Measurements from ENCODE around the gene SUMO3.

Gene SUMO3

DNA sequence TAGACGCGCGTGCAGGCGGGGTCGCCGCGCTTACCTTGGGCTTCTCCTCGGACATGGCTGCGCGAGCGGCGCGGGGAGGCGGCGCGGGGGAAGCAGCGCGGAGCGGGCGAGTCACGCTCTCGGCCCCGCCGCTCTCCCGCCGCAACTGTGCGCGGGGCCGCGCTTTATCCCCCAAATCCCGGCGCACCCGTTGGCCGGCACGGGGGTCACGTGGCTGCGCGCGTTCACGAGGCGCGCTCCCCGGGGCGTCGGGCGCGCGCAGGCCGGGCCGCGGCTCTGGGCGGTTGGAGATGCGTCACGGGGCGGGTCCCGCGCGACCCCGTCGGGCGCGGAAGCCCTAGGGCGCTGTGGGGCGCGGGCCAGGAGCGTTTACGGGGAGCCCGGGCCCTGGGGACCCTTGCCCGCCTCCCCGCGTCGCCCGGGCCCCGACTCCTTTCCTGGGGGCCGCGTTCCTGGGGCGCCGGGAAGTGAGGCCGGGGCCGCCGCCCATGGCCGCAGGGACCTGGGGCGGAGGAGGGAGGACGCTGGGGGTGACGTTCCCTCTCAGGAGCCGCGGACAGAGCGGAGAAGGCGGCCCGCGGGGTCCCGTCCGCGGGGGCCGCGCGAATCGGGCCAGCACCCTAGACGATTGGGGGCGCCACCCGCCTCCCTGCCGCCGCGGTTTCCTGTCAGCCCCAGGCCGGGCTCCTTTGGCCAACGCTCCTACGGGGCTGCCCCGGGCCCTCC lies at the start of gene SUMO3:
Gene SUMO3 (minus strand): TSS at position 149 of the 726 bp plus-strand sequence. CDS start 94 bp downstream, at position 55.
- Mint-ChIP-seq H3K9me3 (peaks cover 17% of the 10 kb centered on the region), H3K4me3 (peak within 1 kb of the TSS; percentile 74), H3K4me1 (ENCODE audit: low read depth) (peaks cover 16% of the 10 kb centered on the region), H3K27me3 (peaks cover 7% of the 10 kb centered on the region), H3K36me3 (ENCODE audit: low read depth) (peaks cover 4% of the 10 kb centered on the region), H3K27ac (no peak within 1 kb of the TSS)

DNA sequence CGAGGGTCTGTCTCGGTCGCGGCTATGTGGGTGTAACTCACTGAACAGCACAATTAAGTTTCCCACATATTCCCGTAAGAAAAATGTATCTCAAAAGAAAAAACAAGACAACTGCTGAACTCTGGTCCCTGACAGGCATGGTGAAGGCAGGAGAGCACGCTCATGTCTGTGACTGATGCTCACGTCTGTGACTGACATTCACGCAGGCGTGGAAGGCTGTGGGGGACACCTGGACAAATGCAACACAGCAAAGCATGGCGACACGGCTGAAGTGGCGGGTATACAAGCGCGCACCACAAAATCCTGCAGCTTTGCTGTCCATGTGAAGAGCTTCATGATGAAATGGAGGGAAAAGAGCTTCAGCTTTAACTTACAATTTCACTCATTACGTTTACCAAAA lies 49.6 kb upstream of the SUMO3 start:
- Mint-ChIP-seq H3K4me3 (no peak overlapping the region), H3K27me3 (no peaks in the 10 kb centered on the region), H3K9me3 (no peaks in the 10 kb centered on the region), H3K36me3 (ENCODE audit: low read depth) (peaks cover 20% of the 10 kb centered on the region), H3K4me1 (ENCODE audit: low read depth) (peaks cover 82% of the 10 kb centered on the region), H3K27ac (peak overlapping the region; percentile 93)

GRCh38 chr21:44866780-44867179 lies 48.9 kb upstream of the SUMO3 start:
- peak overlapping the region; percentile 90 for H3K27ac Mint-ChIP-seq
- H3K9me3 Mint-ChIP-seq: no peaks in the 10 kb centered on the region
- H3K27me3 Mint-ChIP-seq: no peaks in the 10 kb centered on the region
- H3K4me3 Mint-ChIP-seq: peak overlapping the region; percentile 22
- peaks cover 23% of the 10 kb centered on the region for H3K36me3 Mint-ChIP-seq (ENCODE audit: low read depth)
- peaks cover 78% of the 10 kb centered on the region for H3K4me1 Mint-ChIP-seq (ENCODE audit: low read depth)

DNA sequence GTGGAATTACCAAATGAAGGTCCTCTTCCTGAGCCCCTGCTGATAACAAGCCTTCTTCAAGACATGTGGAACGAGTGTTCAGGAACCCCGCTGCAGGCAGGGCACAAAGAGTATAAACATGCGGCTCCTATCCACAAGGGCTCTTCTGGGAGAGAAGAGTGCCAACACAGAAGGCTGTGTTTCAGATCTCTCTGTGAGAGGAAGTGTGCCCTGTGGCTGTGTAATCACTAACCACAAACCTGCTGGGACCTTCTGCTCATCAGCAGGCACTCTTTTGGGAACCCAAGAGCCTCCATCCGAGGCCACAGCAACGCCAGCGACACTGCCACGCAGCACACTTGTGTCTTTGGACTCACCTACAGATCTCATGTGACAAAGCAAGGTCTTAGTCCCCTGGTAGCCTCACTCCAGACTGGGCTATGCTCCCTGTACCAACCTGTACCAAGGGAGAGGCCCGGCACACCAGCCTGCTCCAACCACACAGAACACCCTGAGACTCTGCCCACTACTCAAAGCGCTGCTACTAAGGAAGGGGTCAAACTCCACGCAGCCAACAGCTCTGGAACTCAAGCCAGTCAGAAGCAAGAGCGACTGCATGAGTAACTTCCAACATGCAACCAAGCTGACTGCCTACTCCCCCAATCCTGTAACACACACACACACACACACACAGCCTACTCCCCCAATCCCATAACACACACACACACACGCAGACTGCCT lies 47.9 kb upstream of the SUMO3 start:
- Mint-ChIP-seq H3K27me3 (no peaks in the 10 kb centered on the region), H3K27ac (peak overlapping the region; percentile 90), H3K4me3 (peak overlapping the region; percentile 64), H3K36me3 (ENCODE audit: low read depth) (peaks cover 30% of the 10 kb centered on the region), H3K9me3 (no peaks in the 10 kb centered on the region), H3K4me1 (ENCODE audit: low read depth) (peaks cover 73% of the 10 kb centered on the region)

DNA sequence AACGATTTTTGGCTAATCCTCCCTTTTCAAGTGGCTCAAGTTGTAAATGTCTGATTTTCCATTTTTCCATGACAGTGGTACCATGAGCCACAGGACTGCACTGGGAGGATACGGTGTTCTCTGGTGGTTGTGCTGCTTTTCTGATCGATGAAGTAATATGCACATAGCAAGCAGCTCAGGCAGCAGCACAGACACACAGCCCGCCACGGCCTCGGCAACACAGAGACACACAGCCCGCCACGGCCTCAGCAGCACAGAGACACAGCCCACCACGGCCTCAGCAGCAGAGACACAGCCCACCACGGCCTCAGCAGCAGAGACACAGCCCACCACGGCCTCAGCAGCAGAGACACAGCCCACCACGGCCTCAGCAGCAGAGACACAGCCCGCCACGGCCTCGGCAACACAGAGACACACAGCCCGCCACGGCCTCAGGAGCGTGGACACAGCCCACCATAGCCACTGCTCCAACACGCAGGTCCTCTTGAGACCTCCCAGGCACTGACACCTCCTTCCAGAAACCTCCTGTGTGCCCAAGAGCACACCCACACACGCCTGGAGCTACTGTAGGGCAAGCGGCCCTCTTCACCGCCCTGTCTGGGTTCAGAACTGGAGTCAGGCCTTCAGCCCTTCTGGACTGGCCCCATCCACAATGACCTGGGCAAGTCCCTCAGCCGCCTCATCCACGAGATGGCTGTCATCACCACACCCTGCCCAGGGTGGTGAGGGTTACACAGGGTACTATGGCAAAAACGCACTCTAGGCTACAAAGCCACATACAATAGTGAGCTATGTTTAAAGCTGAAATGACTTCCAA lies 45.2 kb upstream of the SUMO3 start:
- Mint-ChIP-seq H3K27ac (peak overlapping the region; percentile 45), H3K36me3 (ENCODE audit: low read depth) (peaks cover 47% of the 10 kb centered on the region), H3K27me3 (no peaks in the 10 kb centered on the region), H3K4me1 (ENCODE audit: low read depth) (peaks cover 57% of the 10 kb centered on the region), H3K9me3 (no peaks in the 10 kb centered on the region), H3K4me3 (no peak overlapping the region)

DNA sequence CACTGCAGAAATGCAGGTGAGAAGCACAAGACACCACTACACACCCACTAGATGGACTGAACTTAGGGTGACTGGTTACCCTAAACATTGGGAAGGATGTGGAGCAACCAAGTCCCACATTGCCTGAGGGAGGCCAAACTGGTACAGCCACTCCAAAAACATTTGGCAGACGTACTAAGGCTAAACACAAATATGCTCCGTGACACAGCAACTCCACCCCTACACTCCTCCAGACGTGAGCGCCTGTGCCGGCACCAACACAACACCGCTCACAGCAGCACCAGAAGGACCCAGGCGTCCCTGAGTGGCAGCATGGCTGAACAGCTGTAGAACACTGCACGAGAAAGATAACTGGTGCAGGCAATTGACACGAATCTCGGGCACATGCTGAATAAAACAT lies 40.9 kb upstream of the SUMO3 start:
- H3K27me3 Mint-ChIP-seq: no peaks in the 10 kb centered on the region
- H3K36me3 Mint-ChIP-seq (ENCODE audit: low read depth): peaks cover 64% of the 10 kb centered on the region
- no peak overlapping the region for H3K27ac Mint-ChIP-seq
- no peak overlapping the region for H3K4me3 Mint-ChIP-seq
- H3K9me3 Mint-ChIP-seq: no peaks in the 10 kb centered on the region
- H3K4me1 Mint-ChIP-seq (ENCODE audit: low read depth): peaks cover 42% of the 10 kb centered on the region

DNA sequence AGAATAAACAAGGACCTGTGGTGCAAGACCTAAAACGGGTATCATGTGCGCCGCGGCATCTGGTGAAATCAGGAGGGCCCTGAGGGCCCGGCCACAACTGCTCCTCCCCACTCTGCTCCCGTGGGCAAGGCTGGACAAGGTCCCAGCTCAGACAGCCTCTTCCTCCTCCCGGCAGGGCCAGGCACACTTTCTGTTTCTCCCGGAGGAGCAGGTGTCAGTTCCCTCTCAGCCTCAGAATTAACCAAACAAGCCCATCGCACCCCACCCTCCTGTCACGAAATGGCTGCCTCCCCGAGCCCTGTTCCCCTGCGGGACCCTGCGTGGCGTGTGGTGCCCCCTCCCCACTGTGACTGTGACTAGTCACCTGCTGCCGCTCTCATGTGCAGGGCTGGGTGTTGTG lies 40.4 kb upstream of the SUMO3 start:
- Mint-ChIP-seq H3K9me3 (no peaks in the 10 kb centered on the region), H3K4me3 (no peak overlapping the region), H3K27me3 (no peaks in the 10 kb centered on the region), H3K36me3 (ENCODE audit: low read depth) (peaks cover 64% of the 10 kb centered on the region), H3K4me1 (ENCODE audit: low read depth) (peaks cover 41% of the 10 kb centered on the region), H3K27ac (no peak overlapping the region)

DNA sequence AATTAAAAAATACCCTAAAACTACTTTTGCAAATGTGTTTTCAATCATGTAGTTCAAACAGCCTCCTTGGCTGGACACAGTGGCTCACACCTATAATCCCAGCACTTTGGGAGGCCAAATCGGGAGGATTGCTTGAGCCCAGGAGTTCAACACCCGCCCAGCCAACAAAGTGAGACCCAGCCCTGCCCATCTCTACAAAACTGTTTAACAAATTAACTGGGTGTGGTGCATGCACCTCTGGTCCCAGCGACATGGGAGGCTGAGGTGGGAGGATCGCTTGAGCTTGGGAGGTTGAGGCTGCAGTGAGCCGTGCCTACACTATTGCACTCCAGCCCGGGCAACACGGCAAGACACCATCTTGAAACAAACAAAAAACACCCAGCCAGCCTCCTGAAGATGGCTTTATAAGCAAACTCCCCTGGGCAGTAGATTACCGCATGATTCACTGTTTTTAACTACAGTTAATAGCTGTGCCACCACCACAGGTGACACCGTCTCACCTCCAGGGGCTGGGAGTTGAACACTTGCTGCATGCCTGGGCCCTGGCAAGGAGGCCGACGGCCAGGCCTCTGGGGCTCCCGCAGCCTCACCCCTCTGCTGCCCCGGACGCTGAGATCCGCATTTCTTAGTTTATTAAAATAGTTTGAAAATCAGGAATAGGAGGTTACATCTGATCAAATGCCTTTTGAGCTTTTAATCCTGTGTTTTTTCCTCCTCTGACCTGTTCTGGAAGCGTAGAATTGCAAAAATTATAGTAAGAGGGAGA lies 39.4 kb upstream of the SUMO3 start:
- Mint-ChIP-seq H3K4me3 (no peak overlapping the region), H3K36me3 (ENCODE audit: low read depth) (peaks cover 67% of the 10 kb centered on the region), H3K4me1 (ENCODE audit: low read depth) (peaks cover 44% of the 10 kb centered on the region), H3K27ac (peak overlapping the region; percentile 45), H3K9me3 (no peaks in the 10 kb centered on the region), H3K27me3 (no peaks in the 10 kb centered on the region)

DNA sequence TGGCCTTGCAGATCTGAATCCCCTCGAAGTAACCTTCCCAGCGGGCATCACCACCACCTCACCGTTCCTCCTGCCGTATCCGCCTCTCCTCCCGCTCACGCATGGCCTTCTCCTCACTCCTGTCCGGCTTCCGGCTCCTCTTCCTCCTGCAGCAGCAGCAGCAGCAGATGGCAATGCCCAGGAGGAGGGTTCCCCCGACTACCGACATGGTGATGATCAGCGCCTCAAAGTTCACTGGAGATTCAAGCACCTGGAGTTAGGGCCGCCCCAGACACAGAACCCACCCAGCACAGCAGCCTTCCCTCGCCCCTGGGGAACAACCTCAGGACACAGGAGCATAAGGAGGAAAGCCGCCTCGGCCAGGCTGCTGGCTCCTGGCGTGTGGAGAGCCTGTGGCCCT lies 38.3 kb upstream of the SUMO3 start:
- no peaks in the 10 kb centered on the region for H3K9me3 Mint-ChIP-seq
- no peak overlapping the region for H3K27ac Mint-ChIP-seq
- peaks cover 57% of the 10 kb centered on the region for H3K36me3 Mint-ChIP-seq (ENCODE audit: low read depth)
- H3K4me1 Mint-ChIP-seq (ENCODE audit: low read depth): peaks cover 46% of the 10 kb centered on the region
- H3K27me3 Mint-ChIP-seq: no peaks in the 10 kb centered on the region
- no peak overlapping the region for H3K4me3 Mint-ChIP-seq

GRCh38 chr21:44855572-44855971 lies 37.7 kb upstream of the SUMO3 start:
- Mint-ChIP-seq H3K36me3 (ENCODE audit: low read depth) (peaks cover 55% of the 10 kb centered on the region), H3K4me3 (no peak overlapping the region), H3K4me1 (ENCODE audit: low read depth) (peaks cover 43% of the 10 kb centered on the region), H3K9me3 (no peaks in the 10 kb centered on the region), H3K27ac (no peak overlapping the region), H3K27me3 (no peaks in the 10 kb centered on the region)

DNA sequence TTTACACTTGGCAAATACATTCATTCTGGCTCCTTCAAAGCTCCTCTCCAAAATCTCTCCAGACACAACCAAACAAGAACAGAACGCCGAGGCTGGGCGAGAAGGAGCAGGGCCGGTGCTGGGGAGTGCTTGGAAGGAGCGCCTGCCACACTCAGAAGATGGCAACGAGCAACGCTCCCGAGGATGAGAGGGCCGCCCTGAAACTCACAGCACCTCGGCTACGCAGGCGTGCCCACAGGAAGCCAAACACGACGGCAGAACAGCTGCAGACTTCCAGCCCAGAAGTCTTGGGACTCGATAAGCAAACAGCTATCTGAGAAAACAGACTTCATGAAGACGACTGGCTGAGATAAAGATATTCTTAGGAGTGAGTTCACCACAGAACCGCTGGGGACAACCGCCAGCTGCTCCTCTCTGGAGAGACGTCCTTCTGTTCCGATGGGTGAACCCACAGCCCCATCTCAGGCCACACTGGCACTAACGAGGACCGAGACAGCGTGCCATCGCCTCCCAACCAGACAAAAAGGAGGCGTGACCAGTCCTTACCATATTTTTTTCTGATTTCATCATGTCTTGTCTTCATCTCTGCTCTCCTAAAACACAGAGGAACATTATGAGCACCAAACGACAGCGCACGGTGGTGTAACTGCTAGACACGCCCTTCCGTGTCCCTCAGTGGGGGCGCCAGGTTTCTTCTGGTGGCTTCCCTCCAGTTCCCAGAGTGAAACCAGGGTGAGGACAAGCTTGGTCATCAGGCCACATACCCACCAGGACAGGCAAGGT lies 37.0 kb upstream of the SUMO3 start:
- Mint-ChIP-seq H3K4me3 (peak overlapping the region; percentile 7), H3K9me3 (no peaks in the 10 kb centered on the region), H3K27me3 (no peaks in the 10 kb centered on the region), H3K36me3 (ENCODE audit: low read depth) (peaks cover 54% of the 10 kb centered on the region), H3K27ac (peak overlapping the region; percentile 79), H3K4me1 (ENCODE audit: low read depth) (peaks cover 37% of the 10 kb centered on the region)

GRCh38 chr21:44854391-44854663 lies 36.5 kb upstream of the SUMO3 start:
- Mint-ChIP-seq H3K27ac (peak overlapping the region; percentile 78), H3K27me3 (no peaks in the 10 kb centered on the region), H3K4me1 (ENCODE audit: low read depth) (peaks cover 36% of the 10 kb centered on the region), H3K4me3 (peak overlapping the region; percentile 9), H3K36me3 (ENCODE audit: low read depth) (peaks cover 53% of the 10 kb centered on the region), H3K9me3 (no peaks in the 10 kb centered on the region)

DNA sequence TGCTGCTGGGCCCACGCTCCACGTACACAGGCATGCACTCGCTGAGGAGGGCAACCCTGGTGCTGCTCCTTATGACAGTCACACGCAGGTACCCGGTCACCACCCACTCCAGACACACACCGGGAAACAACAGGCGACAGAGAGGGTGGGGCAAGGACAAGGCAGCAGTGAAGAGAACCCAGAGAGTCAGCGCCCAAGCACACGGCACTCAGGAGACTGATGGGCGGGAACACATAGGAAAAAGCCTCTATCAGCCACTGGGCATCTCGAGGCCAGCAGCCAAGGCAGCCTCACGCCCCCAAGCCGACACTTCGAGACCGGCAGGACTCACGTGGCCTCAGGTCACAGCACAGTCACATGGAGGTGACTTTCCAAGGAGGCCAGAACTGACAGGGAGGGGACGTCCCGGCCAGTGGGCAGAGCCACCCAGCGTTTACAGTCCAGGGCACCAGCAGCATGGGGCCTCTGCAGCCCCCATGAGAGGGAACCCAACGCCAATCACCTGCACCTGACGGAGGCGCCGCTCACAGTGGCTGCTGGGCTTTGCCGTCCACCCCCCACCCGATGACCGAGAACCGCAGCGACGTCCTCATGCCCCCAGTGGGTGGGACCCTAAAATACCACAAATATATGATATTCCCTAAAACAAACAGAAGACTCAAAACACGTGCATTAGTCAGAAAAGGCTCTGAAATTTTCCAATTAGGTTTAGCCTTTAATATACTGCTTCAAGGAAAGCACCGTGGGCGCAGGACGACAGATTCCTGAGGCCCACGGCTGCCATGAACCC lies 35.9 kb upstream of the SUMO3 start:
- H3K4me3 Mint-ChIP-seq: peak overlapping the region; percentile 9
- H3K9me3 Mint-ChIP-seq: no peaks in the 10 kb centered on the region
- H3K27me3 Mint-ChIP-seq: no peaks in the 10 kb centered on the region
- peaks cover 36% of the 10 kb centered on the region for H3K4me1 Mint-ChIP-seq (ENCODE audit: low read depth)
- peaks cover 52% of the 10 kb centered on the region for H3K36me3 Mint-ChIP-seq (ENCODE audit: low read depth)
- H3K27ac Mint-ChIP-seq: peak overlapping the region; percentile 78
